Smooth muscle cell (in vitro differentiated cells): Measurements from ENCODE around the gene RGS10. TPM values are rescaled to one million over a fixed set of nuclear protein-coding genes. Genes with fewer than 3 reads are reported as not detected.

ENCODE experiments used
- DNase-seq: peaks from one replicate; lab custom pipeline; 2025; ENCODE audit not compliant: unreplicated experiment; lab: John Stamatoyannopoulos, UW
- H2AFZ ChIP-seq: fragments of 200-600 bp; sonication (generic); 2 replicates; pipeline ENCODE4 v1.6.0; 2016; ENCODE audit warnings: antibody characterized with exemption, low read depth, mild to moderate bottlenecking
- H3F3A ChIP-seq: fragments of 200-600 bp; sonication (generic); 2 replicates; pipeline ENCODE4 v1.6.0; 2017; ENCODE audit warnings: antibody characterized with exemption, low read depth
- H3K27ac ChIP-seq: fragments of 200-600 bp; sonication (generic); 2 replicates; pipeline ENCODE4 v1.5.1; 2016; ENCODE audit warnings: low read depth, mild to moderate bottlenecking
- H3K27me3 ChIP-seq: fragments of 200-600 bp; sonication (generic); 2 replicates; pipeline ENCODE4 v1.6.1; 2016; ENCODE audit warnings: low read depth, mild to moderate bottlenecking
- H3K36me3 ChIP-seq: fragments of 200-600 bp; sonication (generic); 2 replicates; pipeline ENCODE4 v1.5.1; 2016; ENCODE audit warnings: low read depth
- H3K4me1 ChIP-seq: fragments of 200-600 bp; sonication (generic); 2 replicates; pipeline ENCODE4 v1.5.1; 2016; ENCODE audit warnings: low read depth
- H3K4me2 ChIP-seq: fragments of 200-600 bp; sonication (generic); 2 replicates; pipeline ENCODE4 v1.6.0; 2016; ENCODE audit warnings: mild to moderate bottlenecking
- H3K4me3 ChIP-seq: fragments of 200-600 bp; sonication (generic); 2 replicates; pipeline ENCODE4 v1.5.1; 2016; ENCODE audit warnings: mild to moderate bottlenecking
- H3K79me2 ChIP-seq: fragments of 200-600 bp; sonication (generic); 2 replicates; pipeline ENCODE4 v1.6.0; 2016; ENCODE audit warnings: low read depth, mild to moderate bottlenecking
- H3K9ac ChIP-seq: fragments of 200-600 bp; sonication (generic); 2 replicates; pipeline ENCODE4 v1.6.0; 2016; ENCODE audit warnings: low read depth
- H3K9me3 ChIP-seq: fragments of 200-600 bp; sonication (generic); replicated peaks from 2 replicates; pipeline ENCODE4 v1.5.1; 2016; ENCODE audit warnings: low read depth
- H4K20me1 ChIP-seq: fragments of 200-600 bp; sonication (generic); 2 replicates; pipeline ENCODE4 v1.6.0; 2016; ENCODE audit warnings: low read depth
- WGBS: methylation state at CpG from one replicate; pipeline ENCODE4 v1.1.7; 2016; ENCODE audit warnings: low lambda C conversion rate; 5-methylcytosine and 5-hydroxymethylcytosine counted together
- polyA plus RNA-seq: library from polyadenylated mRNA; unstranded; fragments of >200 nt; fragmentation: Nextera tagmentation; extraction: Ambion mirVana; gene quantifications from 2 replicates; pipeline ENCODE4 v1.2.1, GENCODE V29; 2016
- total RNA-seq: library from RNA; depleted of rRNA; stranded (reverse); fragments of >200 nt; gene quantifications from 2 replicates; pipeline ENCODE4 v1.2.3, GENCODE V29; 2014
- TF ChIP-seq, protein P1 (sequence below): fragments of 200-600 bp; sonication (generic); IDR thresholded peaks from 2 replicates; pipeline ENCODE4 v1.5.1; 2017; ENCODE audit warnings: borderline replicate concordance, mild to moderate bottlenecking, antibody characterized with exemption; ENCODE audit not compliant: insufficient read depth, poor library complexity, severe bottlenecking

Gene RGS10
- 72.5 and 81.1 TPM in 2 replicates for total RNA-seq
- 31.6 and 40.2 TPM in 2 replicates for polyA plus RNA-seq

GRCh38 chr10:119542357-119542987 is at the start of gene RGS10:
TSS of gene RGS10 (minus strand) at chr10:119542719. CDS start at chr10:119542638, 81 bp downstream.
- peaks cover 27% of the 10 kb centered on the region for H4K20me1 ChIP-seq

GRCh38 chr10:119588071-119588470 is 45.6 kb upstream of the RGS10 start:
- Histone ChIP-seq H3K36me3 (peaks cover 11% of the 10 kb centered on the region), H3K79me2 (peaks cover 100% of the 10 kb centered on the region), H4K20me1 (peaks cover 100% of the 10 kb centered on the region), H3K4me1 (peaks cover 15% of the 10 kb centered on the region), H3K9ac (no peak overlapping the region), H3K4me2 (no peak overlapping the region), H3K9me3 (no peaks in the 10 kb centered on the region), H3K27ac (no peak overlapping the region), H3F3A (no peaks in the 10 kb centered on the region), H3K4me3 (no peak overlapping the region), H2AFZ (no peak overlapping the region), H3K27me3 (no peaks in the 10 kb centered on the region)
- DNase-seq, result no peak
- TF ChIP-seq, protein P1, sequence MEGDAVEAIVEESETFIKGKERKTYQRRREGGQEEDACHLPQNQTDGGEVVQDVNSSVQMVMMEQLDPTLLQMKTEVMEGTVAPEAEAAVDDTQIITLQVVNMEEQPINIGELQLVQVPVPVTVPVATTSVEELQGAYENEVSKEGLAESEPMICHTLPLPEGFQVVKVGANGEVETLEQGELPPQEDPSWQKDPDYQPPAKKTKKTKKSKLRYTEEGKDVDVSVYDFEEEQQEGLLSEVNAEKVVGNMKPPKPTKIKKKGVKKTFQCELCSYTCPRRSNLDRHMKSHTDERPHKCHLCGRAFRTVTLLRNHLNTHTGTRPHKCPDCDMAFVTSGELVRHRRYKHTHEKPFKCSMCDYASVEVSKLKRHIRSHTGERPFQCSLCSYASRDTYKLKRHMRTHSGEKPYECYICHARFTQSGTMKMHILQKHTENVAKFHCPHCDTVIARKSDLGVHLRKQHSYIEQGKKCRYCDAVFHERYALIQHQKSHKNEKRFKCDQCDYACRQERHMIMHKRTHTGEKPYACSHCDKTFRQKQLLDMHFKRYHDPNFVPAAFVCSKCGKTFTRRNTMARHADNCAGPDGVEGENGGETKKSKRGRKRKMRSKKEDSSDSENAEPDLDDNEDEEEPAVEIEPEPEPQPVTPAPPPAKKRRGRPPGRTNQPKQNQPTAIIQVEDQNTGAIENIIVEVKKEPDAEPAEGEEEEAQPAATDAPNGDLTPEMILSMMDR, result no peak
- 92% methylated on average over 4 of the region's 4 CpGs for WGBS

More at GRCh38 chr10:119542357-119542987, at the start of gene RGS10:
- peaks cover 45% of the 10 kb centered on the region for H3K79me2 ChIP-seq
- H3K4me2 ChIP-seq, result peak within 1 kb of the TSS; percentile 99
- peak within 1 kb of the TSS; percentile 89 for H2AFZ ChIP-seq
- no peaks in the 10 kb centered on the region for H3K36me3 ChIP-seq
- no peak within 1 kb of the TSS for H3K27ac ChIP-seq
- no peaks in the 10 kb centered on the region for H3F3A ChIP-seq
- no peak for DNase-seq
- TF ChIP-seq, protein P1, result no peak
- peak within 1 kb of the TSS; percentile 84 for H3K4me3 ChIP-seq
- H3K9me3 ChIP-seq, result no peaks in the 10 kb centered on the region
- H3K27me3 ChIP-seq, result no peaks in the 10 kb centered on the region
- 1% methylated on average over 14 of the region's 76 CpGs for WGBS
- H3K9ac ChIP-seq, result peak within 1 kb of the TSS; percentile 56
- peaks cover 15% of the 10 kb centered on the region for H3K4me1 ChIP-seq

- 96% methylated on average over 3 of the region's 3 CpGs for WGBS
These were observed 35.8 kb upstream of the RGS10 start for GRCh38 chr10:119578355-119578754.

More at GRCh38 chr10:119578355-119578754, 35.8 kb upstream of the RGS10 start:
- peaks cover 55% of the 10 kb centered on the region for H3K36me3 ChIP-seq
- H3K9ac ChIP-seq, result no peak overlapping the region
- H3K4me3 ChIP-seq, result no peak overlapping the region
- no peak for DNase-seq
- peaks cover 36% of the 10 kb centered on the region for H3K79me2 ChIP-seq
- H2AFZ ChIP-seq, result no peak overlapping the region
- no peaks in the 10 kb centered on the region for H3K4me1 ChIP-seq
- H3F3A ChIP-seq, result no peaks in the 10 kb centered on the region
- H3K9me3 ChIP-seq, result no peaks in the 10 kb centered on the region
- no peak overlapping the region for H3K27ac ChIP-seq
- TF ChIP-seq, protein P1, result no peak
- peaks cover 72% of the 10 kb centered on the region for H4K20me1 ChIP-seq
- H3K4me2 ChIP-seq, result no peak overlapping the region
- H3K27me3 ChIP-seq, result no peaks in the 10 kb centered on the region
